HG03196 (cell line): Measurements from ENCODE around the gene F8.
"Not testable (repeated sequence)": the region's sequence is repeated elsewhere in the genome, so short reads cannot be mapped to it uniquely, and the experiment has no call there.

Experiments used
- ATAC-seq: cut with Tn5 transposase; IDR thresholded peaks from one replicate; pipeline ENCODE4 v1.9.1; 2021; ENCODE audit not compliant: unreplicated experiment

The F8 gene

GRCh38 chrX:154886069-154886788, 136.3 kb downstream of the F8 start, which contains the start of gene F8A1:
Gene F8A1 (plus strand): TSS chrX:154886355. CDS start chrX:154886375, 20 bp downstream.
- peak; percentile 81 for ATAC-seq

- not testable (repeated sequence) for ATAC-seq
Observed at GRCh38 chrX:154885549-154885948, 137.0 kb downstream of the F8 start.

GRCh38 chrX:154885057-154885456, 137.5 kb downstream of the F8 start:
- not testable (repeated sequence) for ATAC-seq

GRCh38 chrX:154884069-154884468, 138.5 kb downstream of the F8 start:
- not testable (repeated sequence) for ATAC-seq

GRCh38 chrX:154873329-154873728, 149.2 kb downstream of the F8 start:
- no peak for ATAC-seq

GRCh38 chrX:154868522-154868921, 154.0 kb downstream of the F8 start:
- not testable (repeated sequence) for ATAC-seq

GRCh38 chrX:154855256-154855655, 167.3 kb downstream of the F8 start:
- ATAC-seq: no peak

GRCh38 chrX:154850957-154851611, 171.4 kb downstream of the F8 start:
- ATAC-seq: no peak

GRCh38 chrX:154840856-154841255, 181.7 kb downstream of the F8 start:
- ATAC-seq: no peak

GRCh38 chrX:154836163-154836562, 186.4 kb downstream of the F8 start:
- ATAC-seq: no peak

GRCh38 chrX:154834562-154834961, 188.0 kb downstream of the F8 start, which contains the start of gene SMIM9:
Gene SMIM9 (minus strand): TSS chrX:154834662. CDS start chrX:154830856, 3,806 bp downstream.
- no peak for ATAC-seq

- ATAC-seq: no peak
Observed at GRCh38 chrX:154833746-154834274, 188.7 kb downstream of the F8 start.

GRCh38 chrX:154829926-154830442, 192.5 kb downstream of the F8 start:
- ATAC-seq: no peak

GRCh38 chrX:154829134-154829533, 193.4 kb downstream of the F8 start:
- no peak for ATAC-seq

- ATAC-seq: no peak
Observed at GRCh38 chrX:154828016-154828408, 194.5 kb downstream of the F8 start.

- peak; percentile 87 for ATAC-seq
Observed at GRCh38 chrX:154827194-154828015, 195.1 kb downstream of the F8 start.

GRCh38 chrX:154825586-154825985, 196.9 kb downstream of the F8 start:
- not testable (repeated sequence) for ATAC-seq

GRCh38 chrX:154824638-154825037, 197.9 kb downstream of the F8 start:
- no peak for ATAC-seq

GRCh38 chrX:154822029-154822428, 200.5 kb downstream of the F8 start:
- no peak for ATAC-seq

- ATAC-seq: no peak
Observed at GRCh38 chrX:154821523-154821922, 201.0 kb downstream of the F8 start.

- ATAC-seq: no peak
Observed at GRCh38 chrX:154819771-154820341, 202.7 kb downstream of the F8 start.
